PFSK-1 (cell line): ENCODE measurements around the gene OTUD3.

Source experiments
- FOXP2 ChIP-seq: optimal IDR thresholded peaks from 2 replicates; pipeline ENCODE3; 2011; ENCODE audit warnings: borderline replicate concordance, control low read depth, inconsistent platforms; ENCODE audit not compliant: insufficient read depth; ENCODE audit errors: extremely low read length, extremely low read depth
- POLR2AphosphoS5 ChIP-seq: IDR thresholded peaks from 2 replicates; pipeline ENCODE4 v1.6.1; 2012; ENCODE audit warnings: low read depth, mild to moderate bottlenecking, control low read depth, low read length, moderate library complexity
- REST ChIP-seq, 2 experiments: IDR thresholded peaks; 2 replicates each; pipeline versions ENCODE4 v1.6.1 to v1.8.0; 2011 to 2012; ENCODE audit warnings: low read depth in 2 of 2, low read length in 2 of 2, control low read depth in 1 of 2, inconsistent platforms in 1 of 2, mild to moderate bottlenecking in 1 of 2, moderate library complexity in 1 of 2; ENCODE audit not compliant: insufficient read depth in 1 of 2
- SIN3A ChIP-seq: IDR thresholded peaks from 2 replicates; pipeline ENCODE4 v1.6.1; 2012; ENCODE audit warnings: mild to moderate bottlenecking, low read length, moderate library complexity, borderline replicate concordance; ENCODE audit not compliant: insufficient read depth
- TAF1 ChIP-seq: IDR thresholded peaks from 2 replicates; pipeline ENCODE4 v1.6.1; 2012; ENCODE audit warnings: low read length, control low read depth, borderline replicate concordance; ENCODE audit not compliant: insufficient read depth

The OTUD3 gene

DNA sequence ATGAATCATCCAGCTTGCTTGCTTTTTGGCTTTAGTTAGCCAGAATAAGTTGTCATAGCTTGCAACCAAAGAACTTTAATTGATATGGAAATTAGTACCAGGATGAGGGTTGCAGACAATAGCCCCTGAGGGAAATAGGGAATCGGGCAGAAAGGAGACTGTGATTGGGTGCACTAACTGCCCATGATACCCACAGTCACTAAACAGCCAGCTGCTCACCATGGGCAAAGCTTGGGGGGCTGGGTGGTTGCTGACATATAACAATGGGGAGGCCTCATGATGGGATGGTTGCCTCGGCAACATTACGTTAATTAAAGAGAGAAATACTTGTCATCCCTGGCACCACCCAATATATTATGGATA lies 59.0 kb downstream of the OTUD3 start:
- TF ChIP-seq TAF1 (no peak), REST (IDR thresholded peaks at IDR 0.05; ENCODE audit: insufficient read depth in 1 of 2, low read depth in 2 of 2, low read length in 2 of 2) (no peak), POLR2AphosphoS5 (no peak), FOXP2 (no peak), SIN3A (no peak)

GRCh38 chr1:19942088-19942487 lies 59.9 kb downstream of the OTUD3 start:
- no peak for TF ChIP-seq REST (IDR thresholded peaks at IDR 0.05; ENCODE audit: insufficient read depth in 1 of 2, low read depth in 2 of 2, low read length in 2 of 2)
- TF ChIP-seq POLR2AphosphoS5: no peak

GRCh38 chr1:19942657-19943056 lies 60.5 kb downstream of the OTUD3 start:
- TF ChIP-seq REST (IDR thresholded peaks at IDR 0.05; ENCODE audit: insufficient read depth in 1 of 2, low read depth in 2 of 2, low read length in 2 of 2) (no peak), POLR2AphosphoS5 (no peak), TAF1 (no peak), FOXP2 (no peak), SIN3A (no peak)

- no peak for TF ChIP-seq FOXP2
- no peak for TF ChIP-seq TAF1
- no peak for TF ChIP-seq SIN3A
- no peak for TF ChIP-seq POLR2AphosphoS5
- TF ChIP-seq REST (IDR thresholded peaks at IDR 0.05; ENCODE audit: insufficient read depth in 1 of 2, low read depth in 2 of 2, low read length in 2 of 2): no peak
These were observed 63.7 kb downstream of the OTUD3 start for GRCh38 chr1:19945914-19946313.

GRCh38 chr1:19946331-19946751 lies 64.1 kb downstream of the OTUD3 start:
- no peak for TF ChIP-seq FOXP2
- TF ChIP-seq TAF1: no peak
- TF ChIP-seq SIN3A: no peak
- TF ChIP-seq POLR2AphosphoS5: no peak
- TF ChIP-seq REST (IDR thresholded peaks at IDR 0.05; ENCODE audit: insufficient read depth in 1 of 2, low read depth in 2 of 2, low read length in 2 of 2): no peak
